ENCODE results near the gene TOP1. TPM values are rescaled to one million over a fixed set of nuclear protein-coding genes. Genes with fewer than 3 reads are reported as not detected.

Gene TOP1
- total and polyA plus RNA-seq, 9 of the 15 experiments (the other 6 are each of a cell fraction or from before 2014, with no cell fraction given) = 26.4 to 127 (median 39.6) TPM

- Histone ChIP-seq H3K27ac (ENCODE audit: extremely low read depth, low read depth, low read length) (peak overlapping the region; percentile 88), H4K20me1 (replicated peaks; ENCODE audit: control insufficient read depth, insufficient read depth, low read length) (no peaks in the 10 kb centered on the region), H3K9me1 (ENCODE audit: control insufficient read depth, insufficient read depth, low read length) (no peaks in the 10 kb centered on the region), H3K9me3 (replicated peaks; ENCODE audit: control insufficient read depth, insufficient read depth, low read depth, low read length) (0 out of 2 replicates have a peak, but pooled peaks cover 2% of the 10 kb centered on the region), H3K4me2 (ENCODE audit: insufficient read depth, low read length) (peak overlapping the region; percentile 66), H3K4me1 (replicated peaks in 1 of 2; ENCODE audit: control insufficient read depth in 2 of 2, insufficient read depth in 2 of 2, low read length in 2 of 2) (peaks cover 25 to 40% of the 10 kb centered on the region in 2 experiments), H3K36me3 (ENCODE audit: control insufficient read depth, insufficient read depth, low read length) (no peaks in the 10 kb centered on the region), H3K9ac (ENCODE audit: insufficient read depth in 1 of 2, low read depth in 2 of 2, low read length in 2 of 2) (peak overlapping the region; percentile 51 to 56; a peak in 3 of 4 replicates), H3K4me3 (no peak overlapping the region), H3K79me2 (ENCODE audit: control insufficient read depth, insufficient read depth, low read length) (no peaks in the 10 kb centered on the region), H3K27me3 (ENCODE audit: control insufficient read depth in 2 of 2, insufficient read depth in 2 of 2, low read length in 2 of 2) (no peaks in the 10 kb centered on the region), H2AFZ (ENCODE audit: low read depth, low read length) (peak overlapping the region; percentile 94)
- ATAC-seq = no peak
- ChIA-PET POLR2A (interaction anchor here (1.3 kb wide), 1 partner anchor 12 kb away, joined by 4 read pairs; no protein-coding TSS in a partner anchor), CTCF (ENCODE audit: low intra/inter-chr PET ratio) (no interaction called here)
- TF ChIP-seq ERF (CRISPR knock-in tag; IDR thresholded peaks at IDR 0.05) = no peak
- no peak for TF ChIP-seq ZNF140 (CRISPR knock-in tag; IDR thresholded peaks at IDR 0.05)
- no peak for TF ChIP-seq HNRNPUL1 (IDR thresholded peaks at IDR 0.05; ENCODE audit: low read length)
- no peak for TF ChIP-seq HNRNPH1 (optimal IDR thresholded peaks at IDR 0.05; ENCODE audit: low read depth, low read length)
- no peak for TF ChIP-seq EHMT2 (IDR thresholded peaks at IDR 0.05)
- TF ChIP-seq ETS2 (tag; IDR thresholded peaks at IDR 0.05; ENCODE audit: borderline replicate concordance, poor library complexity, severe bottlenecking) = no peak
- no peak for TF ChIP-seq TARDBP (IDR thresholded peaks at IDR 0.05)
- TF ChIP-seq MCM5 (IDR thresholded peaks at IDR 0.05; ENCODE audit: low read depth) = no peak
- DNase-seq (ENCODE audit: extremely low read depth in 1 of 4, low spot score in 3 of 4) = no peak
- in situ Hi-C loops (cut with MboI) (no loop called here), intact Hi-C loops (cut with micrococcal nuclease) (no loop called here)
- 100% methylated on average over 1 of the region's 1 CpG for WGBS (ENCODE audit: insufficient coverage, low coverage, missing lambda C conversion rate)
- no TSS peak for BruUV-seq (replicated peaks)
- no peak for FAIRE-seq
Measured at GRCh38 chr20:41002842-41003142, 25.8 kb upstream of the TOP1 start.
